ENCODE measurements around the gene OR5K2.
A peak's percentile ranks its signal among the peaks of the same experiment; 100 is the strongest.

OR5K2 gene

GRCh38 chr3:98531622-98532274 is 34.3 kb downstream of the OR5K2 start, which contains the start of gene GPR15:
Gene GPR15 (plus strand): TSS chr3:98531978. CDS start chr3:98532034, 56 bp downstream.
- no peak within 1 kb of the TSS for H3K27ac ChIP-seq (replicated peaks)
- H3K27me3 ChIP-seq (ENCODE audit: insufficient read depth, poor library complexity, severe bottlenecking): no peaks in the 10 kb centered on the region
- DNase-seq (ENCODE audit: low read depth in 1 of 2, low spot score in 1 of 2): no peak
- no peak for TF ChIP-seq REST (IDR thresholded peaks at IDR 0.05; ENCODE audit: insufficient replicate concordance, low read depth)
- no peak for TF ChIP-seq GABPA (IDR thresholded peaks at IDR 0.05; ENCODE audit: low read depth)
- no peak within 1 kb of the TSS for H3K4me3 ChIP-seq (replicated peaks; ENCODE audit: insufficient read depth, low read length)

GRCh38 chr3:98532275-98532637 is 34.8 kb downstream of the OR5K2 start:
- Histone ChIP-seq H3K27me3 (ENCODE audit: insufficient read depth, poor library complexity, severe bottlenecking) (no peaks in the 10 kb centered on the region), H3K4me3 (replicated peaks; ENCODE audit: insufficient read depth, low read length) (no peak overlapping the region), H3K27ac (replicated peaks) (no peak overlapping the region)
- TF ChIP-seq REST (IDR thresholded peaks at IDR 0.05; ENCODE audit: insufficient replicate concordance, low read depth) (no peak), POLR2AphosphoS5 (IDR thresholded peaks at IDR 0.05; ENCODE audit: low read depth) (no peak), CTCF (IDR thresholded peaks at IDR 0.05; ENCODE audit: insufficient read depth, low read length) (no peak), GABPA (IDR thresholded peaks at IDR 0.05; ENCODE audit: low read depth) (no peak), SPI1 (IDR thresholded peaks at IDR 0.05; ENCODE audit: borderline replicate concordance, low read depth) (no peak)
- DNase-seq (ENCODE audit: low read depth in 1 of 2, low spot score in 1 of 2): no peak

GRCh38 chr3:98532709-98533571 is 35.5 kb downstream of the OR5K2 start:
- H3K27ac ChIP-seq (replicated peaks): no peak overlapping the region
- no peaks in the 10 kb centered on the region for H3K27me3 ChIP-seq (ENCODE audit: insufficient read depth, poor library complexity, severe bottlenecking)
- no peak for DNase-seq (ENCODE audit: low read depth in 1 of 2, low spot score in 1 of 2)
- no peak for TF ChIP-seq REST (IDR thresholded peaks at IDR 0.05; ENCODE audit: insufficient replicate concordance, low read depth)
- TF ChIP-seq GABPA (IDR thresholded peaks at IDR 0.05; ENCODE audit: low read depth): no peak
- peak; percentile 56; the same call in 1 of the 2 replicates for TF ChIP-seq SPI1 (IDR thresholded peaks at IDR 0.05; ENCODE audit: borderline replicate concordance, low read depth)
- no peak for TF ChIP-seq POLR2AphosphoS5 (IDR thresholded peaks at IDR 0.05; ENCODE audit: low read depth)
- no peak overlapping the region for H3K4me3 ChIP-seq (replicated peaks; ENCODE audit: insufficient read depth, low read length)

GRCh38 chr3:98534168-98534567 is 36.7 kb downstream of the OR5K2 start:
- DNase-seq (ENCODE audit: low read depth in 1 of 2, low spot score in 1 of 2): no peak
- no peak overlapping the region for H3K27ac ChIP-seq (replicated peaks)
- H3K27me3 ChIP-seq (ENCODE audit: insufficient read depth, poor library complexity, severe bottlenecking): no peaks in the 10 kb centered on the region
- no peak overlapping the region for H3K4me3 ChIP-seq (replicated peaks; ENCODE audit: insufficient read depth, low read length)
- TF ChIP-seq SPI1 (IDR thresholded peaks at IDR 0.05; ENCODE audit: borderline replicate concordance, low read depth) (no peak), CTCF (IDR thresholded peaks at IDR 0.05; ENCODE audit: insufficient read depth, low read length) (no peak), GABPA (IDR thresholded peaks at IDR 0.05; ENCODE audit: low read depth) (no peak), REST (IDR thresholded peaks at IDR 0.05; ENCODE audit: insufficient replicate concordance, low read depth) (no peak), POLR2AphosphoS5 (IDR thresholded peaks at IDR 0.05; ENCODE audit: low read depth) (no peak)
